Pancreas (tissue), 10 donors: ENCODE measurements around the gene MAP2K6. TPM values are rescaled to one million over a fixed set of nuclear protein-coding genes. Genes with fewer than 3 reads are reported as not detected.

Source experiments
- ATAC-seq, 4 donors: fragments of 200-7000 bp; cut with Tn5 transposase; one replicate each; pipeline versions ENCODE4 v1.8.0 to v1.9.1; 2020; ENCODE audit warnings: mild to moderate bottlenecking in 4 of 4, moderate library complexity in 4 of 4
- DNase-seq, 6 donors: peaks; one replicate each; pipeline ENCODE4 v3.0.0-alpha.2; 2020
- FAIRE-seq: peaks from 2 replicates; lab custom pipeline; 2012; peaks lifted over from hg19 to GRCh38; lab: Jason Lieb, UNC
- H3K27ac ChIP-seq, 4 donors: fragments of 200-600 bp; sonication (generic); 1 replicate in 3 of 4; 2 replicates in 1 of 4; pipeline versions ENCODE4 v1.5.0 to v1.8.0; 2020
- H3K27me3 ChIP-seq, 4 donors: fragments of 200-600 bp; one replicate each; pipeline ENCODE4 v1.8.0; 2021
- H3K36me3 ChIP-seq, 3 donors: fragments of 200-600 bp; sonication (generic) in 1 of 3; one replicate each; pipeline versions ENCODE4 v1.5.0 to v1.8.0; 2020 to 2021
- H3K4me1 ChIP-seq, 3 donors: fragments of 200-600 bp; one replicate each; pipeline ENCODE4 v1.8.0; 2021
- H3K4me3 ChIP-seq, 4 donors: fragments of 200-600 bp; sonication (generic) in 2 of 4; one replicate each; pipeline versions ENCODE4 v1.5.0 to v1.8.0; 2020 to 2021
- H3K9me3 ChIP-seq, 4 donors: fragments of 200-600 bp; one replicate each; pipeline ENCODE4 v1.8.0; 2021
- WGBS, 2 donors: extraction: QIAGEN DNeasy Blood & Tissue Kit; methylation state at CpG; one replicate each; pipeline ENCODE4 v1.1.7; 2013; 5-methylcytosine and 5-hydroxymethylcytosine counted together
- intact Hi-C, 3 donors: fragments of 100-400 bp; cut with DNase I; formaldehyde crosslinking; loops; one replicate each; pipeline versions ENCODE4 v1.11.1 to v1.14.2; 2022
- polyA plus RNA-seq, 2 donors: library from polyadenylated mRNA; stranded (reverse); fragments of 200-250 nt; gene quantifications; one replicate each; pipeline ENCODE4 v1.2.3, GENCODE V29; 2013
- total RNA-seq, 6 donors: library from RNA; stranded (reverse); fragmentation: NEBNext Ultra II Directional in 4 of 6; extraction: Animal tissue kit (Norgen Biotek cat#: 25700) in 4 of 6; gene quantifications; one replicate each; pipeline versions ENCODE4 v1.2.1 to v1.2.4, GENCODE V29; 2021 to 2023
- TF ChIP-seq, protein P1 (sequence below), 4 donors: fragments of 200-600 bp; sonication (generic) in 3 of 4; IDR thresholded peaks; one replicate each; pipeline versions ENCODE4 v1.5.0 to v1.8.0; 2021; ENCODE audit warnings: antibody characterized with exemption in 4 of 4
- donor health status: healthy with polysubstance abuse.
- donor health status: DM: no; HTN: no; CAD: no; lungs with moderate emphysema.
- donor health status: DM: no; HTN: no; CAD: no.
- donor health status: control.
- donor health status: control.
- donor health status: Bipolar disorder and iron deficiency.
- donor health status: DM: yes; HTN: yes; CAD: no.
- donor health status: DM: no; HTN: no; CAD: no.
- donor health status: DM: no; HTN: no; CAD: no.
- donor health status: DM: yes; HTN: yes; CAD: no.

The MAP2K6 gene
- total and polyA plus RNA-seq, 8 donors = 6.2 to 12.9 (median 9.0) TPM

DNA sequence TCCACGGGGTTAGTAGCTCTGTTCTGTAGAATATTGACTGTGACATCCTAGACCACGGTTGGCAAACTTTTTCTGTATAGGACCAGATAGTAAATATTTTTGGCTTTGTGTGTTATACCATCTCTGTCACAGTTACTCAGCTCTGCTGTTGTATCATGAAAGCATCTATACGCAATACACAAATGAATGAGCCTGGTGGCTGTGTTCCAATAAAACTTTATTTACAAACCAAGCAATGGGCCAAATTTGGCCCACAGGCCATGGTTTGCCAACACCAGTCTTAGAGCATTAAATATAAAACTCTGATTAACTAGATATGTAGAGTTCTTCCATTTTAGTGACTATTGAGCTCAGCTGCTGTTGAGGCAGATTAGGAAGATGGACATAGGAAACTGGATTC lies 132.7 kb downstream of the MAP2K6 start:
- no peaks in the 10 kb centered on the region for H3K27me3 ChIP-seq
- DNase-seq (no peak), FAIRE-seq (no peak), ATAC-seq (no peak)
- WGBS, 2 donors = 98 to 99% methylated on average over 3 of the region's 3 CpGs
- no peak overlapping the region for H3K27ac ChIP-seq
- intact Hi-C loops = no loop called here
- no peak overlapping the region for H3K4me3 ChIP-seq
- no peaks in the 10 kb centered on the region for H3K4me1 ChIP-seq
- H3K36me3 ChIP-seq = no peaks in the 10 kb centered on the region
- no peaks in the 10 kb centered on the region for H3K9me3 ChIP-seq
- TF ChIP-seq, protein P1, sequence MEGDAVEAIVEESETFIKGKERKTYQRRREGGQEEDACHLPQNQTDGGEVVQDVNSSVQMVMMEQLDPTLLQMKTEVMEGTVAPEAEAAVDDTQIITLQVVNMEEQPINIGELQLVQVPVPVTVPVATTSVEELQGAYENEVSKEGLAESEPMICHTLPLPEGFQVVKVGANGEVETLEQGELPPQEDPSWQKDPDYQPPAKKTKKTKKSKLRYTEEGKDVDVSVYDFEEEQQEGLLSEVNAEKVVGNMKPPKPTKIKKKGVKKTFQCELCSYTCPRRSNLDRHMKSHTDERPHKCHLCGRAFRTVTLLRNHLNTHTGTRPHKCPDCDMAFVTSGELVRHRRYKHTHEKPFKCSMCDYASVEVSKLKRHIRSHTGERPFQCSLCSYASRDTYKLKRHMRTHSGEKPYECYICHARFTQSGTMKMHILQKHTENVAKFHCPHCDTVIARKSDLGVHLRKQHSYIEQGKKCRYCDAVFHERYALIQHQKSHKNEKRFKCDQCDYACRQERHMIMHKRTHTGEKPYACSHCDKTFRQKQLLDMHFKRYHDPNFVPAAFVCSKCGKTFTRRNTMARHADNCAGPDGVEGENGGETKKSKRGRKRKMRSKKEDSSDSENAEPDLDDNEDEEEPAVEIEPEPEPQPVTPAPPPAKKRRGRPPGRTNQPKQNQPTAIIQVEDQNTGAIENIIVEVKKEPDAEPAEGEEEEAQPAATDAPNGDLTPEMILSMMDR (IDR thresholded peaks at IDR 0.05) = no peak

DNA sequence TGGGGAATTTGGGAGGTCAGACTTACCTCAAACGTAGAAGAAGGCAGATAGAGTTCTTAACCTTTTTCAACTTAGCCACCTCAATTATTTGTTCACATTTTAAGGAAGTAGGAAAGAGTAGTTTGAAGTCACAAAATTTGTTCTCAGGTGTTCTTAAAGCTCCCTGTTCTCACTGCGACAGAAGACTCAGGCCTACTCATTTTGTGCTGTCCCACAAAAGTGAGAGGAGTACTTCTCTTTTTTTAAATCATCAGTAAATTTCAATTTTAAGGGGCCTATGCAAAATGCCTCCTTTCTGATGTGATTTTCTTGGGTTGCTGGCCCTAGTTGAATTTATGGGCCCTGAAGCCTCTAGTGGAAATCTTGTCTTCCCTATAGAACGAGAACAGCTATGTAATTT lies 133.4 kb downstream of the MAP2K6 start:
- ATAC-seq = no peak
- TF ChIP-seq, protein P1 (IDR thresholded peaks at IDR 0.05) = no peak
- intact Hi-C loops = no loop called here

DNA sequence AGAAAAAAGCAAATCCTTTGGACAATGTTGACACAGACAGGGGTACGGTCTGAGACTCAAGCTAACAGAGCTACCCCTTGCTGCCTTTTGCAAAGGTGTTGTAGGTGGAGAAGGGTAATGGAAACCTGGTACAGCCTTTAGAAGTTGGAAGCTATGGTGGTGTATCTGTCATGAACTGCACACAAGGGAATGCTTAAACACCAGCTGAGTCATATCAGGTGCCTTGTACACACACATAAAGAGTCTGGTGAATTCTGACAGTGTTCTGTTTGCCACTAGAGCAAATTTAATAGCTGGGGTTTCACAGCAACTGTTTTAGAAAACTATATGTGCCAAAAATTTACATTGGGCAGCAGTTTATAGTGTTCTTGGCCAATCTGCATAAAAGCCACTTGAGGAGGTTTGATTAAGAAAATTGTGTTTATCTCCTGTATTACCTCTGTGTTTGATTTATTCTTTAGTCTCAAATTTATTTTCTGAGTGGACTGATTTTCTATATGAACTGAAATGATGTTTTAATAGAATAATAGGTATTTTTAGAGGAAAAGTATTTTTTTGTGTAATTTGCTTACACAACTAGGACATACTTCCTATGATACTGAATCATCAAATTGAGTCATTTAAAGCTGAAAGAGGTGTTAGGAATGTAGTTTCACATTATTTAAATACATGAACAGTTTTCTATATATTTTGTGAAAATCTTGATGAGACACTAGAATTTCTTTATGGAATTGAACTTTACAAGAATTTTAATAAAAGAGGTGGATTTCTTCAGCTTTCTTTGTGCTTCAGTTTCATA lies 136.9 kb downstream of the MAP2K6 start:
- no peak for DNase-seq
- Histone ChIP-seq H3K27me3 (no peaks in the 10 kb centered on the region), H3K27ac (no peak overlapping the region), H3K9me3 (no peaks in the 10 kb centered on the region), H3K4me1 (no peaks in the 10 kb centered on the region), H3K36me3 (no peaks in the 10 kb centered on the region), H3K4me3 (no peak overlapping the region)
- TF ChIP-seq, protein P1 (IDR thresholded peaks at IDR 0.05) = no peak
- WGBS, 2 donors = 96 to 100% methylated on average over 1 of the region's 1 CpG
- no peak for FAIRE-seq
- ATAC-seq = no peak
- intact Hi-C loops = no loop called here

More for the DNA sequence above, 133.4 kb downstream of the MAP2K6 start:
- FAIRE-seq (no peak), DNase-seq (no peak)
- H3K36me3 ChIP-seq = no peaks in the 10 kb centered on the region
- no peaks in the 10 kb centered on the region for H3K27me3 ChIP-seq
- no peaks in the 10 kb centered on the region for H3K4me1 ChIP-seq
- no peak overlapping the region for H3K27ac ChIP-seq
- no peaks in the 10 kb centered on the region for H3K9me3 ChIP-seq
- WGBS, 2 donors = 92 to 95% methylated on average over 3 of the region's 3 CpGs
- no peak overlapping the region for H3K4me3 ChIP-seq

DNA sequence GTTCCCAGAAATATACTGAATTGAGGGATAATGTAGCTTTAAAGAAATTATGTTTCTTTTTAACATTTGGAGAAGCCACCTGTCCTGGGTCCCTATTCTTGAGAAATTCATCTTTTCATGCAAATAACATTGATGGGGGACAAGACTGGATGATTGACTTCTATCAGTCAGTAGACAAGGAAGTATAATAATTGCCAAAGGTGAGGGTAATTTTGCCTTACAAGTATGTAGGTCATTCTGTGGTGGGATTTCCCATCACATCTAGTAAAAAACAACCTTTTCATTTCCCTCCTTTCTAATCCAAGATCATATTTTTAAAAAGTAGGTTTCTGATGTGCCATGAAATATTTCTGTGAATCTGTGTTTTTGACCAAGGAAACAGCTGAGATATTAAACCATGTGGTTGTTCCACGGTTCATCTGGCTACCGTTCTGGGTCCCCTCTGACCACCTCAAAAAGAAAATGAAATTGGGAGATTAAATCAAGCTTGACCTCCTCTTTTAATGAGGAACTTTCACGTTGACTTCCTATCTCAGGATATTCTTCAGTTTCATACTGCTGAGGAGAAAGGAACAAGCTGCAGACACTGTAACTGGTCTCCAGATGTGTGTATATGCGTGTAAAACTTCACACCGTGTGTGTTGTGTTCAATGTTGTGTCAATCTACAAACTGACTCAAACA lies 138.6 kb downstream of the MAP2K6 start:
- ATAC-seq (no peak), DNase-seq (no peak), FAIRE-seq (no peak)
- H3K4me1 ChIP-seq = no peaks in the 10 kb centered on the region
- H3K4me3 ChIP-seq = no peak overlapping the region
- no peak overlapping the region for H3K27ac ChIP-seq
- TF ChIP-seq, protein P1 (IDR thresholded peaks at IDR 0.05) = no peak
- no peaks in the 10 kb centered on the region for H3K36me3 ChIP-seq
- 91 to 95% methylated on average over 5 of the region's 5 CpGs for WGBS, 2 donors
- intact Hi-C loops = no loop called here
- no peaks in the 10 kb centered on the region for H3K27me3 ChIP-seq
- H3K9me3 ChIP-seq = no peaks in the 10 kb centered on the region

DNA sequence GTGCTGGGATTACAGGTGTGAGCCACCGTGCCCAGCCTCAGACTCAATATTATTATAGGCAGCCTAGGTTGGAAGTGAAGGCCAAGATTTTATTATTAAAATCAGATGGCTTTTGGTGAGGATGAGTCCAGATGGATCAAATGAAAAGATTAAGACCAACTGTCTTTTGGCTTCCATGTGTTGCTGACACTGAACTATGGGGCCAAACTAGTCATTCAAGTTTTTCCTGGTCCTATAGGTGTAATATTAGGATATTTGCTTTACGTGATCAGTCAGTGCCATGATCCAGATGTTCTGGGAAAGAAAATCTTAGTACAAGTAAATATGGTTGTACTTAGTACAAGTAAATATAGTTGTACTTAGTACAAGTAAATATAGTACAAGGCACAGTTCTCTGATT lies 140.6 kb downstream of the MAP2K6 start:
- WGBS, 2 donors = 69 to 74% methylated on average over 2 of the region's 2 CpGs
- Histone ChIP-seq H3K36me3 (no peaks in the 10 kb centered on the region), H3K27ac (no peak overlapping the region), H3K27me3 (no peaks in the 10 kb centered on the region), H3K4me3 (no peak overlapping the region), H3K9me3 (no peaks in the 10 kb centered on the region), H3K4me1 (no peaks in the 10 kb centered on the region)
- no peak for FAIRE-seq
- TF ChIP-seq, protein P1 (IDR thresholded peaks at IDR 0.05) = no peak
- no peak for ATAC-seq
- DNase-seq = no peak
- intact Hi-C loops = no loop called here
